Hematopoietic multipotent progenitor cell treated with erythropoietin and hydrocortisone succinate and interleukin-3 and kit ligand, for 4 days (in vitro differentiated cells): ENCODE measurements around the gene CST9L.
"Not testable (repeated sequence)": the region's sequence is repeated elsewhere in the genome, so short reads cannot be mapped to it uniquely, and the experiment has no call there.

Experiments used
- DNase-seq: peaks from one replicate; pipeline ENCODE4 v3.0.0-alpha.2; 2015

The CST9L gene

DNA sequence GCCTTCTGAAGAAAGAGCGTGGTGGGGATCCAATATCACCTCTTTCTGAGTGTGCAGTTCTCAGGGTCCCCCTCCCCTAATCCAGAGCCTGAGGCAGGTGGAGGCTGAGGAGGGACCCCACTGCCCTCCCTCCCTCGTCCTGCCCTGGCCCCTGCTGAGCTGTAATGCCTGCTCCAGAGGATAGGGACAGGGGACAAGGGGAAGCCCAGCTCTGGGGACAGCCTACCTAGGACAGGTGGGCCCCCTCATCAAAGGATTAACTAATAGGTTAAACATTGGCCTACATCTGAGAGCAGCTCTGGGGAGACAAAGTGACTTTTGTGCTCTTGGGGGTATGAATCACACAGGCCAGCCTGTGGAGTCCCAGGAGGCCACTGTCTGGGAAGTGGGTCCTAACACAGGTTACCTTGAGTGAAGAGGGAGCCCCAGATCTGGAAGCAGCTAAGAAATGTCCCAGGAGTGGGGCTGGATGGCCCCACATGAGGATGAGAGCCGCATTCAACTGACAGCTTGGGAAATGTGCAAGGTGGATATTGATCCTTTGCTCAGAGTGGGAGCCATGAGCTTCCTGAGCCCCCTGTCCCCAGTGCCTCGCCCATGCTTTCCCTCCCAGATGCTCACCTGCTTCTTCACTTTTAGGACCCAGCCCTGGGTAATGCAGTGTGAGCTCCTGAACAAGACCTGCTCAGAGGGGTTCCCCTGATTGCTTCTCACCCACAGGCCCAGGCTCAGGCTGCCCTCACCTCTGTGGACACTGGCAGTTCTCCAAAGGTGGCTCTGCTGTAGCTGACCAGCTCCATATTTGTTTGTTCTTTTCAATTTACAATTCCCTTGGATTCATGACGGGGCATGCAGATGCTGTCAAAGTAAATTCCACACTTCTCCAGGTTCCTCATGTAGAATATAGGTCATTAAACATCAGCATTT lies 17.8 kb upstream of the CST9L start:
- DNase-seq = no peak

DNA sequence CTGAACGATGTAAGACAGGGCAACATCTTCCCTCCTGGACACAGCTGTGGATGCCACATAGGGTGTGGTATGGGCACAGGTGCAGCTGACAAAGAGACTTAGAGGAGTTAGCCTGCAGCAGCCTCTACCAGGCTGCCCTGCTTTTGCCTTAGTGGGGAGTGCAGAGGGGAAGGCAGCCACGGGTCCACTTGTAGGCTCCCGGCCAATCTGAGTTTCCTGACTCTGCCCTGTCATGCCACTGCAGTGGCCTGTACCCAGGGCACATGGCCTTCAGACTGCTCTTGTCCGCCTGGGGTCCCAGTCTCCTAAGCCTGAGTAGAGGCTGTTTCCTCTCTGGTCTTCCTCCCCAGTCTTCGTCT lies 17.1 kb upstream of the CST9L start:
- no peak for DNase-seq

GRCh38 chr20:23584434-23585199 lies 16.3 kb upstream of the CST9L start:
- DNase-seq = peak; percentile 19

- DNase-seq = no peak
Measured at GRCh38 chr20:23583526-23583925, 15.2 kb upstream of the CST9L start.

DNA sequence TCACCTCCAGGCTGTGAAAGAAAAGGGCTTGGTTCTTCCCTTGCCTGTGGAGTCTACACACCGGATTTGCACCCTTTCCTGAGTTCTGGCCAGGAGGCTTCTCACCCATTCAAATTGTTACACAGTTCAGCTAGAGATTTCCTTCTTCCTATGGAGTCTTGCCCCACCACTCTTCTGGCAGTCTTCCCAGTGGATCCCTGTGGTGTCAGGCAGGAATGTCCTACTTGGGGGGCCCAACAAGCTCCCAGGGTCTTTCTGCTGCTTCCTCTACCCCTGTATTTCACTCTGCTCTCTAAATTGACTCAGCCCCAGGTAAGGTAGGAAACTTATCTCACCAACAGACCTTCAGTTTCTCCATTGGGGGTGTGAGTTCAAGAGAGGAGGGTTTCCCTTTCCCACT lies 14.0 kb upstream of the CST9L start:
- no peak for DNase-seq

- DNase-seq = not testable (repeated sequence)
Measured at GRCh38 chr20:23581833-23582232, 13.5 kb upstream of the CST9L start.

DNA sequence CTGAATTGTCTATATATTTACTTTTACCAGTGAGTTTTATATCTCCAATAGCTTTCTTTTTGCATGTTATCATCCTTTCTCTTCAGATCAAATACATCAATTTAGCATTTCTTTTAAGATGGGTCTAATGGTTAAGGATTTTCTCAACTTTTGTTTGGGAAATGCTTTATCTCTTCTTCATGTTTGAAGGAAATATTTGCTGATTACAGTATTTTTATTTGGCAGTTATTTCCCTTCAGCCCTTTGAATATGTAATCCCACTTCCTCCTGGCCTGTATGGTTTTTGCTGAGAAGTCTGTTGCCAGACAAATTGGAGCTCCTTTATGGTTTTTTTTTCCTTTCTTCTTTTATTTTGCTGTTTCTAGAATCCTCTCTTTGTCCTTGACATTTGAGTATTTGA lies 6.7 kb upstream of the CST9L start:
- DNase-seq = no peak

DNA sequence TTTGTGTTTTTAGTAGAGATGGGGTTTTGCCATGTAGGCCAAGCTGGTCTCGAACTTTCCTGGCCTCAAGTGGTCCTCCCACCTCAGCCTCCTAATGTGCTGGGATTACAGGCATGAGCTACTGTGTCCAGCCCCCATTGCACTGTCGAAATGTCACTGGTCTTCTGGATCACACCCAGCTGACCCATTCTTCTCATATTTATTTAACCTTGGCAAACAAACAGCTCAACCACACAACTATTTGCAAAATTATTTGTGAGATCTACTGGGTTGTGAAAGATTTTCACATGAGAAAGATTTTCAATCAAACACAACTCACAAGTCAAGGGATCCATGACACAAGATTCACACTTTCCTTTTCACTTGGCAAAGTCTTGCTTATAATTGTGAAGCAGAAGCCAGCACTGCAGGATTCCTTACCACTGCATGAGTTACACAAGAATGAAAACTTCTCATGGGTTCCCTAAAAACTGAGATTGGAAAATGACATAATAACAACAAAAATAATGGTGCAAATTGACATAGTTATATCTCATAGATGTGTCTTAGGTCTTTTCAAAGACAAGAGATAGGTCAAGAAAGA lies 2.0 kb upstream of the CST9L start:
- DNase-seq = no peak

GRCh38 chr20:23569570-23569969 lies 1.3 kb upstream of the CST9L start:
- no peak for DNase-seq

- no peak for DNase-seq
Measured at GRCh38 chr20:23568971-23569330, 667 bp upstream of the CST9L start.

DNA sequence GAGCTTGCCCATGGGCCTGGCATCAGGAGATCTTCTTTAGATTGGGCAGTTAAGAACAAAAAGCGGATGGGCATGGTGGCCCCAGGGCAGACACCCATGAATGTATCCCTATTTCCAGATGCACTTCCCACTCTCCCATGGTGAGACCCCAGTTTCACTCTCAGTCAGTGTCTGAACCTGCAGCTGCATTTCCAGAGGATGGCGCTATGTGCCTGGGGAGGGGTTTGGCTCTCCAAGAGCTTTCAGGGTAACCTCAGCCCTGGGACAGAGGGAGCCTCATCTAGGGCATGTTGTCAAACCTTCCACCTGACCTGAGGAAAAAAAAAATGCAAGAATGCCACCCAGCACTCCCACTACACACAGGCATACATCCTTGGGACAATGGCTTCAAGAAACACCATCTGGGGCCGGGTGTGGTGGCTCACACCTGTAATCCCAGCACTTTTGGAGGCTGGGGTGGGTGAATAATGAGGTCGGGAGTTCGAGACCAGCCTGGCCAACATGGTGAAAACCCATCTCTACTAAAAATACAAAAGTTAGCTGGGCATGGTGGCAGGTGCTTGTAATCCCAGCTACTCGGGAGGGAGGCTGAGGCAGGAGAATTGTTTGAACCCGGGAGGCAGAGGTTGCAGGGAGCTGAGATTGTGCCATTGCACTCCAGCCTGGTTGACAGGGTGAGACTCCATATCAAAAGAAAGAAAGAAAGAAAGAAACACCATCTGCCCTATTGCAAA lies 1.9 kb downstream of the CST9L start:
- DNase-seq = no peak

- no peak for DNase-seq
Measured at GRCh38 chr20:23565503-23566045, 2.7 kb downstream of the CST9L start.

- no peak for DNase-seq
Measured at GRCh38 chr20:23564927-23565326, 3.4 kb downstream of the CST9L start.

- no peak for DNase-seq
Measured at GRCh38 chr20:23562721-23563342, 5.5 kb downstream of the CST9L start.

DNA sequence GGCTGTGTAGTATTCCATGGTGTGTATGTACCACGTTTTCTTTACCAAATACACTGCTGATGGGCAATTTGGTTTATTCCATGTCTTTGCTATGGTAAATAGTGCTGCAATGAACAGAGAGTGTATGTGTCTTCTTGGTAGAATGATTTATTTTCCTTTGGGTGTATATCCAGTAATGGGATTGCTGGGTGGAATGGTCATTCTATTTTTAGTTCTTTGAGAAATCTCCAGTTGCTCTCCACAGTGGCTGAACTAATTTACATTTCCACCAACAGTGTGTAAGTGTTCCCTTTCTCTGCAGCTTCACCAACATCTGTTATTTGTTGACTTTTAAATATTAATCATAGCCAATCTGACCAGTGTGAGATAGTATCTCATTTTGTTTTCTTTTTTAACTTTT lies 13.9 kb downstream of the CST9L start:
- no peak for DNase-seq

DNA sequence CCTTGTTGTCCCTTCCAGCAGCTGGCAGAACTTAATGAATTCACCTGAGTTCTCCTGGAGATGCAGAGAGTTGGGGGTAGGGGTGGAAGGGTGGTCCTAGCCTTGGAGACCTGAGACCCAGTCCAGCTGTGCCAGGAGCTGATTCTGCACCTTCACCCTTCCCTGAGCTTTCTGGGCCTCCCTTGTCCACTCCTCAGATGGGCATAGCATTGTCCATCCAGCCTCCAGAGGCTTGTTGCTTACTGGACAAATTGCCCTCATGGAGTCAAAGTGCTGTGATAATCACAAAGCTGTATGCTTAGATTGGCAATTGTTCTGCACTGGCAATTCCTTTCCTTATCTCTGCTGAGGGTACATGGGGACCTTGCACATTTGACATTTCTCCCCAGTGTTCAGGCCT lies 16.5 kb downstream of the CST9L start:
- DNase-seq = no peak

- DNase-seq = no peak
Measured at GRCh38 chr20:23551383-23551782, 16.9 kb downstream of the CST9L start.

- DNase-seq = no peak
Measured at GRCh38 chr20:23550227-23550626, 18.1 kb downstream of the CST9L start.

DNA sequence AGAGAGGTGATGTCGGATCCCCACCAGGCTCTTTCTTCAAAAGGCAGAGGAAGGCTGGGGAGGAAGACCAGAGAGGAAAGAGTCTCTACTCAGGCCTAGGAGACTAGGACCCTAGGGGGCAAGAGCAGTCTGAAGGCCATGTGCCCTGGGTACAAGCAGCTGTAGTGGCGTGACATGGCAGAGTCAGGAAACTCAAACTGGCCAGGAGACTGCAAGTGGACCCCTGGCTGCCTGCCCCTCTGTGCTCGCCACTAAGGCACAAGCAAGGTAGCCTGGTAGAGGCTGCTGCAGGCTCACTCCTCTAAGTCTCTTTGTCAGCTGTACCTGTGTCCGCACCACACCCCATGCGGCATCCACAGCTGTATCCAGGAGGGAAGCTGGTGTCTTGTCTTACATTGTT lies 19.9 kb downstream of the CST9L start:
- DNase-seq = no peak

DNA sequence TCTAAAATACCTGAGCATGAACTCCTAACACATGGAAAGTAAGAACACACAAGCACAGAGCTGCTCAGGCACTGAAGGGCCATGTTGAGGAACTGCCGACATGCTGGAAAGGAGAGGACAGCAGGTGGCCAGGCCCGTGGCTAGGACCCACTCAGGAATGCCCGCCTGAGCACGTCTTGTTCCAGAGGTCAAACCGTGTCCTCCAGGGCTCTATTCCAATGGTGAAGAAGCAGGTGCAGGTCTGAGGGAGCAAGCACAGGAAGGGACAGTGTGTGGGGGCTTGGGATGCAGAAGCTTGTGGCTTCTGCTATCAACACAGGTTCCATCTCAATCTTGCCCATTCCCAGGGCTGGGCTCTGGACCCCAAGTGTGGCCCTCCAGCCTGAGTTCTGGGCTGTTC lies 20.7 kb downstream of the CST9L start:
- DNase-seq = no peak

GRCh38 chr20:23546435-23547144 lies 21.7 kb downstream of the CST9L start:
- no peak for DNase-seq

DNA sequence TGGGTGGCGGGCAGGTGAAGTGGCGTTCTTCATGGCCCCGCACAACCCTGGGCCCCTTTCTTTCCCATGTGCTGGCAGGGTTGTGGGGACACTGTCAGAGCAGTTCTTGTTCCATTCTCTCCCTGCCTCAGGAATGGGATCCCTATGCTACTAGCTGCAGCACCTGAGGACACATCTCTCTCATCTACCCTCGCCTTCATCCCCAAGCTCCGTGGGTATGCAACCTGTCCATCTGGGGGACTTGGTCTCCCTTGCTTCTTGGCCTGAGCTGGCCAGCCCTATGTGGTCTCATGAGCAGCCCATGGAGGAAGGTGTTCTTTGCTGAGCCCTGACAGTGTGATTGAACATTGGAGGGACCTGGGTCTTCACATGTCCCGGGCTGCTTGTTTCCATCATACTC lies 24.2 kb downstream of the CST9L start:
- DNase-seq = no peak
